Activated CD4-positive, alpha-beta T cell treated with anti-CD3 and anti-CD28 coated beads for 4 hours (primary cell): Measurements from ENCODE around the gene C11orf52.

Experiments used
- DNase-seq, 2 donors: peaks; one replicate each; pipeline ENCODE4 v3.0.0-alpha.2; 2020

C11orf52 gene

DNA sequence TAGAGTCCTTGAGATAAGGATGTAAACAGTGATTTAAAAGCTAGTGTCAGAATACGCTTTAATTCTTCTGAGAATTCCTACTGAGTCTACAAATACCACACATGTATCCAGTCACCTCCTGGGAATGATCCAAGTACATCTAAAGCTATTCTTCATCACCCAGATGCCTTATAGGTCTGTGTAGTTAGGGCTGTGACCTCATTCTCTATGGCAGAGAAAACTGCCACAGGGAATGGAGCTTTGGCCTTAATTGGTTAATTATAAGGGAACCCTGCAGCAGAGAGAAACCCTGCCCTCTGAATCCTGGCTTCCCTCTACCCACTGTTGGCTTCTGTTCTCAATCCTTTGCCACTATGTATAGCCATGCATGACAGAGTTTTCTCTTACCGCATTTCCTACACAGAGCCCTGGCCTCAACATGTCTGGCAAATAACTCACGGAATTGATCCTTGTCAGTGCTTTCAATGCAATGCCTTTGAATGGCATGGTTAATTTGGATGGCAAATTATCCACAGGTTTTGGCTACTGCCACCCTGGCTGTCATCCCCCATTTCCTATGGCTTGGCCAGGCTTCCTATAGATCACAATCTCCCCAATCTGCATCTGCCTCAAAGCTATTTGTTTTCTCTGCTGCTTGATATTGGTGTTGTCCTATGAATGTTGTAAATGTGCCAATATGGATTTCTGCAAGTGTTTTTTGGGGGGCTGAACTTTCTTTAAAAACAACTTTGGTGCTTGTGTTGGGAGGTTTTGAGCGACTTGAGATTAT is 21.3 kb downstream of the C11orf52 start:
- DNase-seq, result no peak

- DNase-seq, result no peak
Measured at GRCh38 chr11:111941963-111942362, 23.2 kb downstream of the C11orf52 start.

- DNase-seq, result no peak
Measured at GRCh38 chr11:111942829-111943228, 24.1 kb downstream of the C11orf52 start.

- no peak for DNase-seq
Measured at GRCh38 chr11:111944139-111944538, 25.4 kb downstream of the C11orf52 start.

DNA sequence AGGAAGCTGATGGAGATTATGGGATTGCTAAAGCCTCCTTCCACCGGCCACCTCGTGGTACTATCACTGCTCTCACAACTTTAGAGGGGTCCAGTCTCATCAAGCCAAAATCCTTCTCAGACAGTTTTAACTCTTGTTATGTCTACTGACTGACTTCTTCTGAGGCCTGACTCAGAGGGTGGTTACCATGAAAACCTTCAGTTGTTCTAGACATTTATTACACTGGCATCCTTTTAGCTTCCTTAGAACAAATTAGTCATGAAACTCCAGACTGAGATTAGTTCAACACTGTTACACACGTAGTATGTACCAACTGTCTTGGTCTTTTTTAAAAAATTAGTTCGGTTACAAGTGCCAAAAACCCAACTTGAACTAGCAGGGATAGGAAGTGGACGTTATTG is 25.9 kb downstream of the C11orf52 start:
- DNase-seq, result no peak

GRCh38 chr11:111945198-111945597 is 26.5 kb downstream of the C11orf52 start:
- no peak for DNase-seq

DNA sequence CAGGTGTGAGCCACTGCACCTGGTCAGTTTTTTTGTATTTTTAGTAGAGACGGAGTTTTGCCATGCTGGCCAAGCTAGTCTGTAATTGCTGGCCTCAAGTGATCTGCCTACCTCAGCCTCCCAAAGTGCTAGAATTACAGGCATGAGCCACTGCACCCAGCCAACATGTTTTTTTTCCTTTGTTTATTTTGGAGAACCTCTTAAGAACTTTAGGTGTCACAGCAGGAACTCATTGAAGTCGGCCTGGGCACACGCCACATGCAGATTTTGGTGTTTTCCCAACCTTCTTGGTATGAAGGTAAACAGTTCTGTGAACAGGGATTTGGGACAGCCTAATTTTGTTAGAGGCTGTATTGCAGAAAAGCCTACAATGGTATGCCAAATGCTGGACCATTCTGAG is 27.8 kb downstream of the C11orf52 start:
- DNase-seq, result no peak

- DNase-seq, result no peak
Measured at GRCh38 chr11:111947143-111947542, 28.4 kb downstream of the C11orf52 start.

- DNase-seq, result no peak
Measured at GRCh38 chr11:111949519-111950426, 31.1 kb downstream of the C11orf52 start.

DNA sequence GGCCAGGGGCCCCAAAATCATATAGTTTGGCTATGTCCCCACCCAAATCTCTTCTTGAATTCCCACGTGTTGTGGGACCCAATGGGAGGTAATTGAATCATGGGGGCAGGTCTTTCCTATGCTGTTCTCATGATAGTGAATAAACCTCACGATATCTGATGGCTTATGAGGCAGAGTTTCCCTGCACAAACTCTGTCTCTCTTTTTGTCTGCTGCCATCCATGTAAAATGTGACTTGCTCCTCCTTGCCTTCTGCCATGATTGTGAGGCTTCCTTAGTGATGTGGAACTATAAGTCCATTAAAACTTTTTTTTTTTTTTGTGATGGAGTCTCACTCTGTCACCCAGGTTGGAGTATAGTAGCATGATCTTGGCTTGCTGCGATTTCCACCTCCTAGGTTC is 32.9 kb downstream of the C11orf52 start:
- no peak for DNase-seq

- DNase-seq, result no peak
Measured at GRCh38 chr11:111954154-111954553, 35.4 kb downstream of the C11orf52 start.

- DNase-seq, result no peak
Measured at GRCh38 chr11:111957663-111958444, 39.1 kb downstream of the C11orf52 start.

GRCh38 chr11:111960916-111961315 is 42.2 kb downstream of the C11orf52 start:
- DNase-seq, result no peak

DNA sequence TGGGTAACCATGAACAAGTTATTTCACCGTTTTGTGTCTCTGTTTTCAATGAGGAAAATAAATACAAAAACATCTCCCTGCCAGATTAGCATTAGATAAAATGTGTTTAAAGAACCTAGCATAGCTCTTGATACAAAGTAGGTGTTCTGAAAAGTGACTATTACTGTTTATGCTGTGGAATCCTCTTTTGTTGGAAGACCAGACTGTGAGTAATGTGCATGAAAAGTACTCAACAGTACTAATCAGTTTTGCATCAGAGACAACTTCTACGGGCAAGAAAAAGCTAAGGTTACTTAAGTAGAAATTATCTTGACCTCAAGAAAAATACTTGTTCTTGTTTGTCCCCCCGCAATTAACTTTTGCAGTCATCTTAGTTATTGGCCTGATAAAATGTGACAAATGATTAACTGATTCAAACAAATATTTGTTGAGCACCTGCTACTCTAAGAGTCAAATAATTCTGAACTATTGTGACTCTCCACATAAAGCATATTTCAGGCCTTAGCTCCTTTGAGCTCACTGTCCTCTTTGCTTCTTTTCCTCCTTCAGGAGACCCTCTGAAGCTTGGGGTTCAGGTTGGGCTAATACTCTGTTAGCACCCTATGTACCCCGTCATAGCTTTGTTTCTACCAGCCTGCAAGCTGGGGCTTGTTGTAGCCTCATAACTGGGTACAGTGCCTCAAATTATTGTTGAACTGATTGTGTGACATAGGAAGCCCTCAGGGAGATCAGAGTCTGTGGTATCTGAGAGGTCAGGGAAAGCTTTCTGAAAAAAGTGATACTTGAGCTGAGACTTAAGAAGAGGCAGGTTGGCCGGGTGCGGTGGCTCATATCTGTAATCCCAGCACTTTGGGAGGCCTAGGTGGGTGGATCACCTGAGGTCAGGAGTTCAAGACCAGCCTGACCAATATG is 42.9 kb downstream of the C11orf52 start:
- no peak for DNase-seq

- DNase-seq, result no peak
Measured at GRCh38 chr11:111963931-111964340, 45.2 kb downstream of the C11orf52 start.

- DNase-seq, result no peak
Measured at GRCh38 chr11:111966678-111967077, 48.0 kb downstream of the C11orf52 start.

DNA sequence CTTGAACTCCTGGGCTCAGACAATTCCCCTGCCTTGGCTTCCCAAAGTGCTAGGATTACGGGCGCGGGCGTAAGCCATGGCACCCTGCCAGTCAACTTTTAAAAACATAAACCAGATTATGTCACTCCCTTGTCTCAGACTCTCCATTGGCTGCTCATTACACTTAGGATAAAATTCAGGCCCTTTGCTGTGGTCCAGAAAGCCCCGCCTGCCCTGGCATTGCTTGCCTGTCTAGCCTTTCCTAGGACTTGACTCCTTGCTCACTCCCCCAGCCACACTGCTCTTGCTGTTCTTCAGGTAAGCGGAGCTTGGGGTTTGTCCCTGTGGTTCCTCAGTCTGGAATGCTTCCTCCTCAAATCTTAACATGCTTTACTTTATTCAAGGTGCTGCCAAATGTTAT is 48.9 kb downstream of the C11orf52 start:
- no peak for DNase-seq

DNA sequence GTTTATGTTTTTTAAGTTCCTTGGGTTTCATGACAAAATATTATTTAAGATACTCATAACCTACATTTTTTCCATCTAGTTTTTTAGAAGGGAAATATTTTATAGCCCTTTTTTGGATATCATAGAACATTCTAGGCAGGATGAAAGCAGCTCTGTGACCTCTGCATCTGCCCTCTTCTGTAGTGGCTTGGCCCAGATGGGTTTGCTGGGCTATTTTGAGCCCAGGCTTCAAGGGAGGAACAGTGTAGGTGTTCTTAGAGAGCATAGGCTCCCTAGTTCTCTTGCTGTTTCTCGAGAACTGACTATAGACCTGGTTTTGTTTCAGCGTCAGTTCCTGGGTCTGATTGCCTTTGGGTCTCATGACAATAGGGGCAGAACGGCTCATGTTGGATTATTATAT is 50.6 kb downstream of the C11orf52 start:
- no peak for DNase-seq

GRCh38 chr11:111974446-111974845 is 55.7 kb downstream of the C11orf52 start:
- DNase-seq, result no peak

GRCh38 chr11:111975076-111975806 is 56.5 kb downstream of the C11orf52 start:
- DNase-seq, result no peak

DNA sequence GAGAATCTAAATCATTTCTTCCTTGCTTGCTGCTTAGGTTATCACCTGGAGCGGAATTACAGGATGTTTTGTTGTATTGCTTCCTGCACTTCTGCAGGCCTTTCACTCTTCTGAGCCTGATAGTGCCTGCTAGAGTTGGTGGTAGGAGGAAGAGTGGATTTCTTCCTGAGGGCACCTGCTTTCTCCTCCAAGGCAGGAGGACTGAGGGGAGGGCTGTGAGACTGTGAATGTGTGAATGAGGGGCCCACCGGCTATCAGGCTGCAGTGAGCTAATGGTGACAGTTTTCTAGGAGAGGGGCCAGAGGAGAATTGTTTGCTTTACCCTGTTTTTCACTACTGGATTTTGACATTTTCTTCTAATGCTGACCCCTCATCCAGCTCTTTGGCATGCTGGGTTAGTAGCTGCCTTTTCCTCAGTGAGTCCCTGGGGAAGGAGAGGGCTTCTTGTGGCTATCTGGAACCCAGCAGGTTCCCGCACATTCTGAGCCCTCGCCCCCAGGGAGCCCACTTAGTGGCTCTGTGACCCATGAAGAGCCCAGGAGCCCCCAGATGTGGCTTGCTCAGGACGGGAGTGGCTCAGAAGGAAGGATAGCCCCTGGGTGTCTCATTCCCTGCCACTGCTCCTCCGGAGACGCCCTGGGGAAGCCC is 57.5 kb downstream of the C11orf52 start:
- DNase-seq, result no peak
